Lung (tissue), 12 donors: Measurements from ENCODE around the gene GATA3. TPM values are rescaled to one million over a fixed set of nuclear protein-coding genes. Genes with fewer than 3 reads are reported as not detected.

ENCODE experiments used
- ATAC-seq: fragments of 200-7000 bp; cut with Tn5 transposase; one replicate; pipeline ENCODE4 v1.9.1; 2020; ENCODE audit warnings: moderate number of reproducible peaks; ENCODE audit not compliant: insufficient read depth, low FRiP score
- DNase-seq, 3 donors: peaks; one replicate each; pipeline ENCODE4 v3.0.0-alpha.2; 2013 to 2017
- H3K27ac ChIP-seq, 2 donors: one replicate each; pipeline ENCODE4 v1.5.1; 2013; ENCODE audit warnings: mild to moderate bottlenecking in 2 of 2, moderate library complexity in 2 of 2, control low read depth in 1 of 2, inconsistent platforms in 1 of 2, low read depth in 1 of 2, low read length in 1 of 2
- H3K27me3 ChIP-seq, 3 donors: one replicate each; pipeline ENCODE4 v1.5.1; 2013; ENCODE audit warnings: low read length in 2 of 3; ENCODE audit not compliant: control insufficient read depth in 3 of 3, insufficient read depth in 3 of 3
- H3K36me3 ChIP-seq, 4 donors: one replicate each; pipeline ENCODE4 v1.5.1; 2013; ENCODE audit warnings: low read length in 4 of 4, mild to moderate bottlenecking in 1 of 4, moderate library complexity in 1 of 4; ENCODE audit not compliant: control insufficient read depth in 4 of 4, insufficient read depth in 4 of 4
- H3K4me1 ChIP-seq, 5 donors: one replicate each; pipeline ENCODE4 v1.5.1; 2013; ENCODE audit warnings: low read length in 5 of 5, mild to moderate bottlenecking in 2 of 5, moderate library complexity in 1 of 5; ENCODE audit not compliant: control insufficient read depth in 5 of 5, insufficient read depth in 5 of 5
- H3K4me3 ChIP-seq: one replicate; pipeline ENCODE4 v1.5.1; 2013; ENCODE audit warnings: mild to moderate bottlenecking, control low read depth, moderate library complexity
- H3K9ac ChIP-seq, 2 donors: one replicate each; pipeline ENCODE4 v1.5.1; 2013; ENCODE audit warnings: low read length in 2 of 2, control low read depth in 1 of 2; ENCODE audit not compliant: insufficient read depth in 1 of 2
- H3K9me3 ChIP-seq, 4 donors: one replicate each; pipeline ENCODE4 v1.5.1; 2013; ENCODE audit warnings: low read length in 3 of 4, mild to moderate bottlenecking in 1 of 4, moderate library complexity in 1 of 4; ENCODE audit not compliant: control insufficient read depth in 4 of 4, insufficient read depth in 3 of 4
- CTCF ChIP-seq: IDR thresholded peaks from 2 replicates; pipeline ENCODE4 v1.5.1; 2012; ENCODE audit warnings: mild to moderate bottlenecking; ENCODE audit errors: control extremely low read depth, extremely low read depth
- WGBS, 2 donors: extraction: QIAGEN DNeasy Blood & Tissue Kit; methylation state at CpG; one replicate each; pipeline ENCODE4 v1.1.7; 2013; 5-methylcytosine and 5-hydroxymethylcytosine counted together
- polyA plus RNA-seq, 2 donors: library from polyadenylated mRNA; stranded (reverse); fragments of 200-250 nt; gene quantifications; one replicate each; pipeline ENCODE4 v1.2.1, GENCODE V29; 2013
- total RNA-seq, 2 donors: library from RNA; depleted of rRNA in 1 of 2; stranded (reverse); fragments of >200 nt in 1 of 2; gene quantifications; one replicate each; pipeline ENCODE4 v1.2.1, GENCODE V29; 2014 to 2021
- donor health status: control.
- donor health status: control.
- donor health status: Bipolar disorder and iron deficiency.
- donor health status: healthy.
- donor health status: DM: yes; HTN: yes; CAD: no.

GATA3 gene
- total and polyA plus RNA-seq, 4 donors: 0.94 to 3.4 (median 1.8) TPM

DNA sequence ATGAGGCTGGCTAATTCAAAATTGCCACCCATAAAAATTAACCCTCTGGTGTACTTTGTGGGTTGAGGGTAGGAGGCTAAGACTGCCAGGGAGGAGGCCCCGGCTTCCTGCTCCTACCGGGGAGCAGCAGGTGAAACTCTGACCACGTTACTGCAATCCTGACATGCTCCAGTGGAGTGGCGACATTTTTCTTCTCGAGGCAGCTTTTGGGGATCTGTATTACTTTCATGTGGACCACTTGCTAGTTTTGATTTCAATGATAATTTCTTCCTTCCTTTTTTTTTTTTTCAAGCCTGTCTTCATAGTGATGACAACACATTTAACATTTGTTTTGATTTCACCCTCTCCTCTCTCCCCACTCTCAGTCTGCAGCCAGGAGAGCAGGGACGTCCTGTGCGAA, 14.6 kb downstream of the GATA3 start:
- Histone ChIP-seq H3K4me1 (peaks cover 0 to 3% (median 0%) of the 10 kb centered on the region in 5 donors), H3K9ac (no peak overlapping the region), H3K27ac (no peak overlapping the region), H3K9me3 (peaks cover 0 to 3% (median 0%) of the 10 kb centered on the region in 4 donors), H3K36me3 (peaks cover 0 to 6% (median 0%) of the 10 kb centered on the region in 4 donors), H3K4me3 (no peak overlapping the region), H3K27me3 (peaks cover 0 to 52% (median 23%) of the 10 kb centered on the region in 3 donors)
- no peak for ATAC-seq
- 69 to 82% methylated on average over 7 of the region's 7 CpGs for WGBS, 2 donors
- TF ChIP-seq CTCF: no peak
- no peak for DNase-seq

- DNase-seq: no peak
- TF ChIP-seq CTCF: no peak
- H3K9me3 ChIP-seq: peaks cover 0 to 3% (median 0%) of the 10 kb centered on the region in 4 donors
- no peak for ATAC-seq
- peaks cover 0 to 6% (median 0%) of the 10 kb centered on the region in 4 donors for H3K36me3 ChIP-seq
- H3K27me3 ChIP-seq: peaks cover 0 to 49% (median 18%) of the 10 kb centered on the region in 3 donors
- H3K9ac ChIP-seq: no peak overlapping the region
- H3K4me3 ChIP-seq: no peak overlapping the region
- peaks cover 0 to 3% (median 0%) of the 10 kb centered on the region in 5 donors for H3K4me1 ChIP-seq
- no peak overlapping the region for H3K27ac ChIP-seq
- WGBS, 2 donors: 84 to 88% methylated on average over 7 of the region's 7 CpGs
Measured at GRCh38 chr10:8069627-8070026, 15.1 kb downstream of the GATA3 start.

- no peak for TF ChIP-seq CTCF
- no peak for ATAC-seq
- Histone ChIP-seq H3K36me3 (peaks cover 0 to 6% (median 0%) of the 10 kb centered on the region in 4 donors), H3K4me3 (no peak overlapping the region), H3K27ac (no peak overlapping the region), H3K4me1 (peaks cover 0 to 3% (median 0%) of the 10 kb centered on the region in 5 donors), H3K9ac (no peak overlapping the region), H3K27me3 (peaks cover 0 to 45% (median 15%) of the 10 kb centered on the region in 3 donors), H3K9me3 (peaks cover 0 to 3% (median 0%) of the 10 kb centered on the region in 4 donors)
- no peak for DNase-seq
- 92 to 95% methylated on average over 6 of the region's 6 CpGs for WGBS, 2 donors
Measured at GRCh38 chr10:8070440-8070839, 16.0 kb downstream of the GATA3 start.

DNA sequence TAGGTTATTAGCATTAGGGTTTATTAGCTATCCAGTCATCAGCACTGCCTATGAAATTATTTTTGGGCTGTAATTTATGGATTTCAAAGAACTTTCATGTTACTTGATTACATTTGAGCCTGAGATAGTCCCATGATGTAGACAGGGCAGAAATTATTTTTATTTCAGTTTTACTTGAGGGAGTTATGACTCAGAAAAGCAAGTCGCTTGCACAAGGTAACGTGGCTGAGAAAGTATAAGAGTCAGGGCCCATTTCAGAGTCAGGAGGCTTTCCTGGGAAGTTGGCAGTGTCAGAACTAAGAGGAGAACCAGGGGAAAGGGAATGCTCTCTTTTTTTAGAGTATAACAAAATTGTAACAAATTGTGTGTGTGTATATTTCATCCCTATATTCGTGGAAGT, 16.5 kb downstream of the GATA3 start:
- peaks cover 0 to 3% (median 0%) of the 10 kb centered on the region in 4 donors for H3K9me3 ChIP-seq
- H3K27me3 ChIP-seq: peaks cover 0 to 46% (median 16%) of the 10 kb centered on the region in 3 donors
- no peak overlapping the region for H3K27ac ChIP-seq
- no peak for ATAC-seq
- DNase-seq: no peak
- H3K36me3 ChIP-seq: peaks cover 0 to 6% (median 0%) of the 10 kb centered on the region in 4 donors
- no peak for TF ChIP-seq CTCF
- no peak overlapping the region for H3K9ac ChIP-seq
- peaks cover 0 to 3% (median 0%) of the 10 kb centered on the region in 5 donors for H3K4me1 ChIP-seq
- no peak overlapping the region for H3K4me3 ChIP-seq
- 84 to 88% methylated on average over 3 of the region's 3 CpGs for WGBS, 2 donors
